NCI-H2081 treated with DMSO at 0.1 percent for 48 hours (cell line): ENCODE results near the gene TARBP2.

Experiments
- DNase-seq: peaks from one replicate; lab custom pipeline; 2025; lab: John Stamatoyannopoulos, UW

TARBP2 gene, protein sequence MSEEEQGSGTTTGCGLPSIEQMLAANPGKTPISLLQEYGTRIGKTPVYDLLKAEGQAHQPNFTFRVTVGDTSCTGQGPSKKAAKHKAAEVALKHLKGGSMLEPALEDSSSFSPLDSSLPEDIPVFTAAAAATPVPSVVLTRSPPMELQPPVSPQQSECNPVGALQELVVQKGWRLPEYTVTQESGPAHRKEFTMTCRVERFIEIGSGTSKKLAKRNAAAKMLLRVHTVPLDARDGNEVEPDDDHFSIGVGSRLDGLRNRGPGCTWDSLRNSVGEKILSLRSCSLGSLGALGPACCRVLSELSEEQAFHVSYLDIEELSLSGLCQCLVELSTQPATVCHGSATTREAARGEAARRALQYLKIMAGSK

DNA sequence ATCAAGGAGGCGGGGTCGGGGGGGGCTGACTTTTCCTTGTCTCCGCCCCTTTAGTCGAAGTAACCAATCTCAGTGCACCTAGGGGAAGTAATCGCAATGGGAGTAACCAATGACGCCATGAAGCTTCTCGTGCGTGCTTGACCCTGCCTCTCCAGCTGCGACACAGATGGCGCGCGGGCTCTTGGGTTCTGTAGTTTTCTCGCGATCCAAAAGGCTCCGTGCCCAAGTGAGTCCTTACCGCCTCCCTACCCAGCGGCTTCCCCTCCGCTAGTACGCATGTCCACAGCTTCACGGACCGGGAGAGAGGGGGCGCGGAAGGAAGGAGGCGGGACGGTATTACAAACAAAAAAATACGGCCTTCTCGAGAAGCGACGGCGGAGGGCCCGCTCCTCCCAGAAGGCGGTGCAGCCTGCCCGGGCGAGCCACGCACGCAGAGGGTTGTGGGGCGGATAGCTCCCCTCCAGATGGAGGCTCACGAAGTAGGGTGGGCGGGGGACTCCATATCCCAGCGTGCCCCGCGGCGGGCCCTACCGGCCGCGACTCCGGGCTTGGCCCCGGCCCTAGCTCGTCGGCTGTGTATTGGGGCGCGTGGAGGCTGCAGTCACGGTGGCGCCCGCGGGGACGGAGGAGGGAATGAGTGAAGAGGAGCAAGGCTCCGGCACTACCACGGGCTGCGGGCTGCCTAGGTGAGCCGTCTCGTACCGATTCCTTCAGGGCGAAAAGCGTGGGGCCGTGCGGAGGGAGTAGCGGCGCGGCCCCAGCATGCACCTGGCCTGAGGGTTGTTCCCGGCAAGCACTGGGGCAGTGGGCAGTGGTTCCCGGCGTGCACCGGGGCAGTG, at the start of gene TARBP2:
TSS of gene TARBP2 (plus strand) at position 508 of the 839 bp plus-strand sequence. CDS start at position 634, 126 bp downstream.
- DNase-seq, result peak; percentile 99

DNA sequence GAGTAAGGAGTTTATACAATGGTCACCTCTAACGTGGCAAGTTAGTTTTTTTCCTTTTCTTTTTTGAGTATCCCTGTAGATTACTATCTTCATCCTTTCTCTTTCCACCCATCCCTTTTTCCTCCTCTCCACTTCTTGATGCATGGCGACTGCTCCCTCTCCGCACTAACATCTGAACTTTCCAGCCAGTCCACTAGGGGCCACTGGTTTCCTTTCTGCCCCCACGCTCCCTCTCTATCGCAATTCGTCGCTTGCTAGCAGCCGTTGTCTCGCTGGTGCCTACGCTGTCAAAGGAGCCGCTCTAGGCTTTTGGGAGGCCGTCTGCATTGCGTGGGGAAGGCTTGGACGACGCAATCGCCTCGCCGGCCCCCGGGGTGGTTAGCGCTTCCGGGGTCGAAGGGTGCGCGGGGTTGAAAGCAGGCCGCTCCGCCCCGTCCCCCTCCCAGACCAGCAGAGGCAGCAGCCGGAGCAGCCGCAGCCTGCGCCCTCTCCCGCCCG, 49.4 kb upstream of the TARBP2 start, which contains the start of gene PCBP2:
TSS of gene PCBP2 (plus strand) at position 442 of the 498 bp plus-strand sequence. CDS start 2,699 bp downstream, outside the sequence.
- peak; percentile 95 for DNase-seq

DNA sequence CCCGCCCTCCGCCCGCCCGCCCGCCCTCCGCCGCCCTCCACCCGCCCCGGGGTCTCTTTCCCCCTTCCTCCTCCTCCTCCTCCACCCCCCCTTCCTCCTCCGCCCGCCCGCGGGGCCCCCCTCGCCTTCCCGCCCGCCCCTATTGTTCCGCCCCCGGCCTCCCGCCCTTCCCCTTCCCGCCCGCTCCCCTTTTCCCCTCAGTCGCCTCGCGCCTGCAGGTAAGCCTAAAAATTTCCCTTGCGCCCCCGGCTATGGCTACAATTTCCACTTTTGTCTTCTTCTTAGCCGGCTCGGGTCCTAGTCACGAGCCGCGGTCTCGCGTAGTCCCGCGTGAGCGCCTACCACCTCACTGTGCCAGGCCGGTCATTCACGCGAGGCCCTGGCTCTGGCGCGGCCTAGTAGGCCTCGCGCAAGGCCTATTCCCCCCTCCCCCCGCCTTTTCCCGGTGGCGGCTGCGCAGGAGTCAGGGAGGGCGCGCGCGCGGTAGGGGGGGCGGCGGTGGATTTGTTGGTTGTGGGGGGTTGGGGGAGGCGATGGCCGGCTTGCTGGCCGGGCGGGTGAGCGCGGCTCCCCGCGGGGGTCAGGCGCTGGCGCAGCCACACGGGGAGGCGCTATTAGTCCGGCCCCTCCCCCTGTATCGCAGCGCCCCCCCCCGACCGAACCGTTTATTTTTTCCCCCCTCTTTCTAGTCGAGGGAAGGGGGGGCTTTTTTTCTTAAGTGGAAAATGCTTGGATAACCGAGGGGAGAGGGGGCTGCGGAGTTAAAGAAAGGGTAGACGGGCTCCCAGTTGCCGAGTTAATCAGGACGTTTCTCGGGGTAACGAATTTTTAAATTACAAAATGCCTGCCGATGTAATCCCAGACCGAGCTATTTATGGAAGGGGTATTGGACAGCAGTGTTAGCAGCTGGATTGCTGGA, 48.7 kb upstream of the TARBP2 start:
- DNase-seq, result no peak

DNA sequence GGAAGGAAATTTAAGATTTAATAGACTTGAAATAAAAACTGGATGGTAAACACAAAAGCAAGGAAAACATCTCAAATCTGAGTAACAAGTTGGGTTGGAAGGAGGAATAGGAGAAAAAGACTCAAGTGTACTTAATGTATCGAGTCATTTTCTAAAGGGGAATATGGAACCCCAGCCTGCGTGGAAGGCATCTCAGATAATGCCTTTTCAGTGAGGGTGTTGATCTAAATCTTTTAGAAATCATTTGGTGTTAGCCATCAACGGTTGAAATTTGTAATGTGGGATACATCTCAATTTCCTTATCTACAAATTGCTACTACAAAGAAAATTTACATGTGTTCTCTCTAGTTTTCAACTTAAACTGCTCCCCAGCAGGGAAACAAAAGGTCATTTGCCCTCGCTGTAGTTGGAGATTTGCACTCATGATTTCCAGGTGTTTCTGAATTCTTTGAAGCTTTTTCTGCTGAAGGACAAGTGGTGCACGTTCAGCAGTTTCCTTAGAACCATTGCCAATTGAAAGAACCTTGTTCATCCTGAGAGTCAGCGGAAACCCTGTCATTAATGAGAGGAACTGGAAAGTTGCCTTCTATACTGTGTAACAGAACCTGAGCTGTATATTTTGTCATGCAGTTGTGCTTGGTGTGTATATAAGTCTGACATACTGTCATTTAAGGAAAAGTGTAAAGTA, 47.0 kb upstream of the TARBP2 start:
- DNase-seq, result no peak

DNA sequence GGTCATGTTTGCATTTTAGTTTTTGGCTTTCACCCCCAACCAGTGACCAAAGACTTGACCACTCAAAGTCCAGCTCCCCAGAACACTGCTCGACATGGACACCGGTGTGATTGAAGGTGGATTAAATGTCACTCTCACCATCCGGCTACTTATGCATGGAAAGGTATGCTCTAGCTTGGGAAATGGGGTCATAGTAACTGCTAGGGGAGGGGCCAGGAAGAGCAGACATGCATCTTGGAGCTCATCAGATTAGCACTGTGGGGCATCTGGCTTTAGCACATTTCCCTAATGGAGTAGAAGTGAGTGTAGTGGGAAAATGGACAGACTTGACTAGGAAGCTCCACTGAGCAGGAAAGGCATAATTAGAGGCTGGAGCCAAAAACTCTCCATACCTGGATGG, 46.4 kb upstream of the TARBP2 start:
- no peak for DNase-seq

DNA sequence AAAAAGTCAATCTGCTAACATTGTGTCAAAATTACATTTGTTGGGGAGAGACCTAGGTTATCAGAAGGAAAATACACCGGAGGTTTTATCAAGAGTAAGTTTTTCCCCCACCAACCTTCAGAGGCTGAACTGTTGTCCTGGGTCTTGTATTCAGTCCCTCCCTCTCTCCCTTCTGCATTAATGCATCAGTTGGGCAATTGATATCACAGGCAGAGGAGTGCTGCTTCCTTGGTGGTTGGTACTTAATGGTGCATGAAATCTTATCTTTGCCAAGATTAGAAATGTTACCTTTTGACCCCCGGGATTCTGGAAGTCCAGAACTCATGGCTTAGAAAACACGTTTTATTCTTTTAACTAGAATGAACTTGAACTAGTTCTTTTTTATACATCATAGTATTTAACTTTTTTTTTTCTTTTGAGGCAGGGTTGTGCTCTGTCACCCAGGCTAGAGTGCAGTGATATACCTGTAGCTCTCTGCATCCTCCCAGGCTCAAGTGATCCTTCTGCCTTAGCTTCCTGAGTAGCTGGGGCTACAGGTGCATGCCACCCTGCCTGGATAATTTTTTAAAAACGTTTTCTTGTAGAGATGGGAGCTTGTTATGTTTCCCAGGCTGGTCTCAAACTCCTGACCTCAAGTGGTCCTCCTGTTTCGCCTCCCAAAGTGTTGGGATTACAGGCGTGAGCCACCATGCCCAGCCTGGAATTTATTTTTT, 44.3 kb upstream of the TARBP2 start:
- no peak for DNase-seq

DNA sequence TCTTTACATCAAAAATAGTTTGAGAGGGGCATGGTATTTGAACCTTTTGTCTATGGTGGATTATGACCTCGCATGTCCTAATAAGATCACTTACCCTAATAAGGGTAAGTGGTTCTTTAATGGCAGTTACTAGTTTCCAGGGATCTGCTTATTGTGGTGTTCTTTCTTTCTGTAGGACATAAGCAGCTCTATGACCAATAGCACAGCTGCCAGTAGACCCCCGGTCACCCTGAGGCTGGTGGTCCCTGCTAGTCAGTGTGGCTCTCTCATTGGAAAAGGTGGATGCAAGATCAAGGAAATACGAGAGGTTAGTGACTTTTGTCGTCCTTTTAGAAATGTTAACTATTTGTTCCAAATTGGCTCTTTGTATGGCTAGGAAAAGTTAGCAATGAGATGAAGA, 42.0 kb upstream of the TARBP2 start:
- no peak for DNase-seq

DNA sequence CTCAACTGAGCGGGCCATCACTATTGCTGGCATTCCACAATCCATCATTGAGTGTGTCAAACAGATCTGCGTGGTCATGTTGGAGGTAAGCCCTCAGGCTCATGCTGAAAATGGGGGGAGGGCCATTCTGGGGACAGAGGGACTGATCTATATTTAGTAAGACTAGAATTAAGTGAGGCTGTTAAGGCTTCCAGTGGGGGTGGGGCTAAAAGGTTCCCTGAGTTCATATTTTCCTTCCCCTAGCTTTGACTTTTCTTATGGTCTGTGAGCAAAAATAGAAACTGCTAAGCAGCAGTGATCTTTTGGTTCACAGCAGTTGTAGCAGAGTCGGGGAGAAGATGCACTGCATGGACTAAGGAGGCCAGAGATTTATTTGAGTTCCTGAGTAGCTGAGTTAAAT, 40.0 kb upstream of the TARBP2 start:
- no peak for DNase-seq

DNA sequence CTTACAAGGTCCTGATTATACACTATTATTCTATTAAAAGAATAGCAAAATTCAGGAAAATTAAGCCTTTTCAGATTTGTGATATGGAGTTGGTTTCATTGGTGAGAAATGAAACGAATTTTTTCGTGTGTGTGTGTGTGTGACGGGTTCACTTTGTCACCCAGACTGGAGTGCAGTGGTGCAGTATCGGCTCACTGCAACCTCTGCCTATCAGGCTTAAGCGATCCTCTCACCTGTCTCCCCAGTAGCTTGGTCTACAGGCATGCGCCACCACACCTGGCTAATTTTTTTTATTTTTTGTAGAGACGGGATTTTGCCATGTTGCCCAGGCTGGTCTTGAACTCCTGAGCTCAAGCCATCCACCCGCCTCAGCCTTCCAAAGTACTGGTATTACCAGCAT, 39.5 kb upstream of the TARBP2 start:
- no peak for DNase-seq

DNA sequence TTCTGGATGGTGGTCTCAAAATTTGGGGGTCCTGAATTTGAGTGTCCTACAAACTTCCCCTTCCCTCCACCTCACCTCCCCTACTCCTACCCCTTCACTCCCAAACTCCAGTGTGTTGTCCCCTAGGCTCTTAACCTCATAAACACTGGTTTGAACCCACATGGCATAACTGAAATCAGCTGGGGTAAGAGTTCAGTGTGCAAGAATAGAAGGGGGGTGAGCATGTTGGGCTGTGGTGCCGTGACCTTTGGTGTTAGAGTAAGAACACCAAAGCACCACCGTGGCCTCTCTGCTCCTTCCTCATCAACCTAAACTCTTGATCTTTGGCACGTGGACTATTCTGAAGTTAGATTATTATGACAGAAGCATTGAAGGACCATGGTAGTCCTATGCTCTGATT, 38.1 kb upstream of the TARBP2 start:
- no peak for DNase-seq

DNA sequence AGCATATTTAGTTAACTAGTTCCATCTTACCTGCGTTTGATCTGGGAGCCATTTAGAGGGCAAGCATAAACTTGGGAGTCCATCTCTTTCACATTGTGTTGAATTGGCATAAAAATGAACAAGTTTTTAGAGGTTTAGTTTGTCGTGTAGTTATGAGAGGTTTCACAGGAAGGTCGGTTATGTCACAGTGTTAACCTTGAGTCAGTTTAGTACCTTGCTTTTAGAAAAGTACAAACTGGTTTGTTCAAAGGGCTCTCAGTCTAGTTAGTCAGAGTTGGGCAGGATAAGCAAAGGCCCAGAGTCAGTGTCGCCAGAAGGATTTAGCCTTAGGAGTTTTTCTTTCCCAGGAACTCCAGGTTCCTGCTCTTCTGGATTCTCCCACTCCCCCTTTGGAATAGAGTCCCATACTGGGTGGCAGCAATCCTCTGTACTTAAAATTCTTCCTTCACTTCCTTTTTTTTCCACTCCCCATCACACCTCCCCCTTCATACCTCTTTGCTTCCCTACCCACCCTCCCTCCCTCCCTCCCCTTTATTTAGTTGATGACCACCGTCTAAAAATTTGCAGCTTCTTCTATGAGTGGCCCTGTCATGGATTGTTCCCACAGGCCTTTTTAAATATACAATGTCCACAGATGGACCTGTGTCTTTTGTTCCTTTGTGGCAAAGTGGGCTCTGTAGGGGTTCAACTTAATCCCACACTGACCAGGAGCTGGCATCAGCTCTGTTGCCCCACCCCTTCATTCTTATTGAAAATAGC, 37.1 kb upstream of the TARBP2 start:
- DNase-seq, result no peak

DNA sequence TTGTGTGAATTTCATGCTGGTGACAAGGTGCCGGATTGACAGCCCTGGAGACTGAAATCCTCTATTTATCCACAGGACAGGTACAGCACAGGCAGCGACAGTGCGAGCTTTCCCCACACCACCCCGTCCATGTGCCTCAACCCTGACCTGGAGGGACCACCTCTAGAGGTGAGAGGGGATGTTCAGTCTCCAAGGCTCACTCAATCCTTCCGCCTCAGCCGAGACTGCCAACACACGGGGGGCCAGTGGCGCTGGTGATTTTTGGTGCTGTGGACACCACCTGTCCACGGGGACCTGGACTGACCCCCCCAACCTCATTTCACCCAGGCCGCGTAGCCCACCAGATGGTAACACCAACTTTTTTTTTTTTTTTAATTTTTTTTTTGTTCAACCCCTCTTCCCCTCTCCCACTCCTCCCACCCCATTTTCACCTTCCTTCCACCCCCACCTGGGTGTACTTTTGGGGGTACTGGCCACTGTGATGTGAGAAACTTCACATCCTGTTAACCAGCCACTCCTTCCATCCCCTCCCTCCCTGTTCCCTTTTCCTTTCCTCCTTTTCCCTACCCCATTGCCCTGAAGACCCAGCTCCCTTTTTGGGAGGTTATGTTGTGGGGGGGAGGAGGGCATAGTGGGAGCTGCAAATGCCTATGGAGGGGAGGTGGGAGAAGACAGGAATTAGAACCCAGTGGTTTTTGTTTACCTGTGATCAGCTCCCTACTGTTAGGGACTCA, 36.2 kb upstream of the TARBP2 start:
- no peak for DNase-seq

DNA sequence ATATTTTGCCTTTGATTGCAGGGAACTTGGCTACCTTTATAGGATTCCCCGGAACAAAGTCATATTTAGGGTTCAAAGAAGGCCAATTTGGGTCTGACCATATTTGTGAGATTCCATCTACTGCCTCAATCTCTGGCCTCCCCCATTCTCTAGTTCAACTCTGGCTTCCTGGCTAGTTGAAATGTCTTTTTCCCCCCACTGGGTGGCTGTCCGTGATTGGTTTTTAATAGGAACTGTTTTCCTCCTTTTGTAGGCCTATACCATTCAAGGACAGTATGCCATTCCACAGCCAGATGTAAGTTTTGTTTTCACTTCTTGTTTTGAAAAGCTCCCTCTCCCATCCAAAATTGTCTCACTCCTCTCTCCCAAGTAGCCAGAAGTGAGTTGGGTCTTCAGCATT, 35.4 kb upstream of the TARBP2 start:
- DNase-seq, result no peak

DNA sequence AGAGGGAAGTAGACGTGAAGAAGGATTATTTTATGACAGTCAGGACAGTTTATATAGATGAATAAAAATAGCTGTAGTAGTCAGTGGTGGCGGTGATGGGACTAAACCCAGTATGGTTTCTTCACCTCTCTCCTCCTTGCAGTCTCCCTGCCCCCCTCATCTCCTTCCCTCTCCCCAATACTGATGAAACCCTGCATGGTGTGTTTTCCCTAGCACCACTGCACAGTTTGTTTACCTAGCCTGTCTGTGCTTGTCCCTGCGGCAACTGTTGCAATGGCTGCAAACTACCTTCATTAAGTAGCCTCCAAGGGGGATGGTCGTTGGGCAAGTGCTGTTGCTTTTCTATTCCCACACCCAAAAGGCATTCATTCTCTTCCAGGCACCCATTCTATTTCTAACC, 34.4 kb upstream of the TARBP2 start:
- DNase-seq, result no peak

DNA sequence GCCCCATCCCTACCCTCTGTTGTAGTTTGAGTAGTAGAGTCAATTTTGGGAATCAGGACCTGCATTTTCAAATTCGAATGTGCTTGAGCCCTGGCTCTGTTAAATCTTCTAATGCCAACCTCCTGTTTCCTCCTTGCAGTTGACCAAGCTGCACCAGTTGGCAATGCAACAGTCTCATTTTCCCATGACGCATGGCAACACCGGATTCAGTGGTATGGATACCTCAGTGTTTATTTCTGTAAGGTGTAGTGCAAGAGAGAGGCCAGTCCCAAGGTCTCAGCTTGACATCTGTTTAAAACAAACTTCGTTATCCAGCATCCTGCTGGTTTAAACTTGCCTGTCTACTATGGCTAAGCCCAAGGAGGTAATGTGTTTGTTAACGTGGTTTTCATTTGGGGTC, 34.0 kb upstream of the TARBP2 start:
- no peak for DNase-seq

DNA sequence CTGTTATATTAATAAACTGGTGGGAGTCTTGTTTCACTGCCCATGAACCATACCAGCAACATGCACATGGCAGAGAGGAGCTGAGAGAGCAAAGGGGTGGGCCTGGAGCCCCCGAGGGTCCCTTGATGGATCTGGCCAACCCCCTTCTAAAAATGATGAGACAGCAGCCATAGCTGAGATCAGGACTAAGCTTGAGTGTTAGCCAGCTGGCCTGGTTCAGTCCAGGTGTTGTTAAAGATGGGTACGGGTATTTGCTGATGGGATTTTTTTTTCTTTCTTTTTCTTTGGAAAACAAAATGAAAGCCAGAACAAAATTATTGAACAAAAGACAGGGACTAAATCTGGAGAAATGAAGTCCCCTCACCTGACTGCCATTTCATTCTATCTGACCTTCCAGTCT, 33.2 kb upstream of the TARBP2 start:
- no peak for DNase-seq

DNA sequence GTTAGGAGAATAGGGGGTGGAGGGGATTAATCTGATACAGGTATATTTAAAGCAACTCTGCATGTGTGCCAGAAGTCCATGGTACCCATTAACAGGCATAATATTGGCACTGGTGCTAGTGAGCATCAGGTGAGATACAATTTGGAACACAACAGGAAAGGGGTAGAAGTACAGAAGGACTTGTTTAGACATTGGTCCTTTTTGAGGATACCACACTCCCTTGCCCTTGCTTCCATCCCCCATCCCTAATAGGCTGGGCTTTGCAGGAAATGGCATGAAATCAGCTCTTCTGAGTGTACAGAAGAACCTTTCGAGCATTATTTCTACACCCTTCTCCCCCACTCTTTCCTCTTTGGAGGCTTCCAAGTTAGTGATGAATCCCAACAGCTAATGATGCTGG, 32.8 kb upstream of the TARBP2 start:
- DNase-seq, result no peak

DNA sequence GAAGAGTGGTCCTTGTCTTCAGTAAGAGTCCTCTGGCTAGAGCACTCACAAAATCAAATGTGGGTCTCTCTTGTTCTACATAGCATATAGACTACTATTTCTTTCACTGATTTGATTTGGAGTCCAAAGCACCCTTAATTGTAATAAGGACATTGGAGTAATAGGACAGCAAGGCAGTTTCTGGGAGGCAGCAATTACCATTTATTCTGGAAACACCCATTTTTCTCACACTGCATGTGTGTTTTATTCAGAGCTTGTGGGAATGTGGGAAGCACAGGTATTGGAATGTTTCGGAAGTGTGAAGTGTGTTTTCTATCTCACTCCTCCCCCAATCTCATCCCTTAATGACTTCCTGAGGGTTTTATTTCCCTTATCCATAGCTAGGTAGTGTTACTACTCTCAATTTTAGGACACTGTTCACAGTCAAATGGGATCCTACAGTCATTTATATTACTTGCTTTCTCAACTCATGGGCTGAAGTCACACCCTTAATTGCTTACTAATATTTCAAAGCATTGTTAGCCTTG, 29.0 kb upstream of the TARBP2 start:
- DNase-seq, result no peak

DNA sequence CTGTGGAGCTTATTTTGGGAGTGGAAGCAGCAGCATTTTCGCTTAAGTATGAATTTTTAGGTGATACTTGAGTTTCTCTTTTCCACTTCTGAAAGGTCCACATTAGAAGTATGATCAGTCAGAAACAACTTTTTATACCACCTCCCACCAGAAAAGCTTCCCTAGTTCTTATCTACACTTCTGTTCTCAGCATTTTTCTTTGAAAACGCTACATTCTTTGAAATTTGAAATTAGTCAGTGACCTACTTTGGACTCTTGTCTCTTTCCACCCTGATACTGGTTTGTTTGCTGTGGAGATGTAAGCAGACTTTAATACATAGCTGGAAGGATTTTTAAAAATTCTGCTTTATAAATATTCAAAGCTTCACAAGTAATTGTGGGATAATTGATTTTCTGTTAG, 27.0 kb upstream of the TARBP2 start:
- no peak for DNase-seq
